Left colon (tissue), 2 donors: ENCODE measurements around the gene KRT32. TPM values are rescaled to one million over a fixed set of nuclear protein-coding genes. Genes with fewer than 3 reads are reported as not detected.

Source experiments
- ATAC-seq: fragments of 200-7000 bp; cut with Tn5 transposase; one replicate; pipeline ENCODE4 v1.9.1; 2020; ENCODE audit warnings: mild to moderate bottlenecking, moderate library complexity
- DNase-seq, 2 donors: peaks; one replicate each; pipeline ENCODE4 v3.0.0-alpha.2; 2020
- intact Hi-C, 2 donors: fragments of 100-400 bp; cut with DNase I in 1 of 2; cut with micrococcal nuclease in 1 of 2; formaldehyde crosslinking; loops; one replicate each; pipeline versions ENCODE4 v1.11.2 to v1.14.0; 2022; cut with DNase I, micrococcal nuclease
- long read RNA-seq: library from polyadenylated mRNA; unstranded; transcript quantifications from one replicate; pipeline ENCODE4 v2.0.0, GENCODE V29; 2021
- total RNA-seq, 2 donors: library from RNA; stranded (reverse); fragmentation: NEBNext Ultra II Directional; extraction: Animal tissue kit (Norgen Biotek cat#: 25700); gene quantifications; one replicate each; pipeline ENCODE4 v1.2.1, GENCODE V29; 2021
- donor health status: DM: no; HTN: no; CAD: no.
- donor health status: DM: yes; HTN: yes; CAD: no.

Gene KRT32
- not detected for total RNA-seq
- long read RNA-seq, result 0 reads

GRCh38 chr17:41466988-41467387, at the start of gene KRT32:
KRT32 (minus strand) TSS chr17:41467386; CDS start chr17:41467325, 61 bp downstream.
- intact Hi-C loops, result no loop called here
- ATAC-seq, result no peak
- DNase-seq, result no peak

GRCh38 chr17:41516830-41517283, 49.7 kb upstream of the KRT32 start:
- intact Hi-C loops, result no loop called here
- DNase-seq, result no peak
- no peak for ATAC-seq

- ATAC-seq (no peak), DNase-seq (no peak)
- intact Hi-C loops, result no loop called here
Observed at GRCh38 chr17:41516147-41516829, 49.1 kb upstream of the KRT32 start.

GRCh38 chr17:41513168-41513547, 46.0 kb upstream of the KRT32 start:
- intact Hi-C loops, result no loop called here
- DNase-seq, result no peak
- ATAC-seq, result no peak

GRCh38 chr17:41512546-41513167, 45.5 kb upstream of the KRT32 start:
- no peak for ATAC-seq
- intact Hi-C loops, result no loop called here
- no peak for DNase-seq

GRCh38 chr17:41511716-41512115, 44.5 kb upstream of the KRT32 start:
- DNase-seq (no peak), ATAC-seq (no peak)
- intact Hi-C loops, result no loop called here

GRCh38 chr17:41511116-41511515, 43.9 kb upstream of the KRT32 start:
- DNase-seq, result peak; percentile 67 to 86
- ATAC-seq, result peak; percentile 93
- intact Hi-C loops, result no loop called here

GRCh38 chr17:41510251-41511065, 43.3 kb upstream of the KRT32 start:
- no peak for DNase-seq
- ATAC-seq, result peak; percentile 74

GRCh38 chr17:41507315-41507880, 40.2 kb upstream of the KRT32 start:
- no peak for ATAC-seq
- intact Hi-C loops, result no loop called here
- no peak for DNase-seq

More at GRCh38 chr17:41510251-41511065, 43.3 kb upstream of the KRT32 start:
- intact Hi-C loops, result no loop called here

- intact Hi-C loops, result no loop called here
- ATAC-seq (no peak), DNase-seq (no peak)
Observed at GRCh38 chr17:41505809-41506767, 38.9 kb upstream of the KRT32 start.

GRCh38 chr17:41505007-41505808, 38.0 kb upstream of the KRT32 start, which contains the start of gene KRT13:
KRT13 (minus strand) TSS chr17:41505612; CDS start chr17:41505550, 62 bp downstream.
- intact Hi-C loops, result no loop called here
- DNase-seq (no peak), ATAC-seq (no peak)

- DNase-seq, result no peak
- intact Hi-C loops, result no loop called here
- ATAC-seq, result no peak
Observed at GRCh38 chr17:41504246-41504977, 37.2 kb upstream of the KRT32 start.

GRCh38 chr17:41503202-41503601, 36.0 kb upstream of the KRT32 start:
- ATAC-seq (no peak), DNase-seq (no peak)
- intact Hi-C loops, result no loop called here

- no peak for ATAC-seq
- no peak for DNase-seq
- intact Hi-C loops, result no loop called here
Observed at GRCh38 chr17:41500131-41500911, 33.1 kb upstream of the KRT32 start.

- no peak for DNase-seq
- ATAC-seq, result no peak
- intact Hi-C loops, result no loop called here
Observed at GRCh38 chr17:41499714-41500113, 32.5 kb upstream of the KRT32 start.

- ATAC-seq (no peak), DNase-seq (no peak)
- intact Hi-C loops, result no loop called here
Observed at GRCh38 chr17:41498276-41498675, 31.1 kb upstream of the KRT32 start.
